Ovary (tissue), 9 donors: ENCODE results near the gene SCUBE3. TPM values are rescaled to one million over a fixed set of nuclear protein-coding genes. Genes with fewer than 3 reads are reported as not detected.

ENCODE experiments used
- DNase-seq, 5 donors: peaks; one replicate each; pipeline ENCODE4 v3.0.0-alpha.2; 2019 to 2020
- H3K27ac ChIP-seq, 2 donors: fragments of 200-600 bp; one replicate each; pipeline versions ENCODE4 v1.5.1 to v1.8.0; 2019 to 2022
- H3K27me3 ChIP-seq: fragments of 200-600 bp; one replicate; pipeline ENCODE4 v1.8.0; 2022
- H3K36me3 ChIP-seq: fragments of 200-600 bp; sonication (generic); one replicate; pipeline ENCODE4 v1.5.1; 2019
- H3K4me1 ChIP-seq: one replicate; pipeline ENCODE4 v1.8.1; 2013; ENCODE audit warnings: mild to moderate bottlenecking, moderate library complexity; ENCODE audit not compliant: insufficient read depth
- H3K4me3 ChIP-seq: fragments of 200-600 bp; sonication (generic); one replicate; pipeline ENCODE4 v1.5.1; 2017
- H3K9me3 ChIP-seq, 2 donors: fragments of 200-600 bp in 1 of 2; sonication (generic) in 1 of 2; one replicate each; pipeline versions ENCODE4 v1.5.1 to v1.8.1; 2013 to 2019; ENCODE audit warnings: mild to moderate bottlenecking in 1 of 2, moderate library complexity in 1 of 2
- CTCF ChIP-seq, 3 donors: fragments of 450-650 bp in 2 of 3; fragments of 200-600 bp in 1 of 3; IDR thresholded peaks; one replicate each; pipeline versions ENCODE4 v1.5.1 to v1.8.0; 2016 to 2022; ENCODE audit warnings: antibody characterized with exemption in 3 of 3, mild to moderate bottlenecking in 1 of 3
- EP300 ChIP-seq: sonication (generic); formaldehyde crosslinking; IDR thresholded peaks from one replicate; pipeline ENCODE4 v1.6.1; 2017; ENCODE audit warnings: antibody characterized with exemption
- POLR2A ChIP-seq: fragments of 450-650 bp; IDR thresholded peaks from one replicate; pipeline ENCODE4 v1.6.1; 2017; ENCODE audit warnings: antibody characterized with exemption, mild to moderate bottlenecking, moderate library complexity
- whole genome bisulfite sequencing, 3 donors: extraction: QIAGEN DNeasy Blood & Tissue Kit in 1 of 3; methylation state at CpG; one replicate each; pipeline versions ENCODE4 v1.1.5 to v1.1.7; 2013 to 2017; 5-methylcytosine and 5-hydroxymethylcytosine counted together
- intact Hi-C, 4 donors: fragments of 100-400 bp; cut with DNase I; formaldehyde crosslinking; loops; one replicate each; pipeline versions ENCODE4 v1.11.0 to v1.15.1; 2022 to 2023
- polyA plus RNA-seq, 2 donors: library from polyadenylated mRNA; stranded (reverse); fragments of 200-250 nt in 1 of 2; fragments of 350-450 nt in 1 of 2; fragmentation: Illumina TruSeq in 1 of 2; extraction: RNeasy Lipid Tissue Mini Kit (QIAGEN cat#74804) in 1 of 2; gene quantifications; one replicate each; pipeline ENCODE4 v1.2.3, GENCODE V29; 2013 to 2014
- total RNA-seq, 7 donors: library from RNA; depleted of rRNA in 2 of 7; stranded (reverse); fragments of >200 nt in 2 of 7; fragmentation: NEBNext Ultra II Directional in 3 of 7; extraction: Animal tissue kit (Norgen Biotek cat#: 25700) in 3 of 7; gene quantifications; one replicate each; pipeline versions ENCODE4 v1.1.0 to v1.2.4, GENCODE V29; 2016 to 2023
- donor health status: DM: no; HTN: no; CAD: no; lungs with moderate emphysema.
- donor health status: DM: no; HTN: no; CAD: no.
- donor health status: Bipolar disorder and iron deficiency.
- donor health status: DM: yes; HTN: yes; CAD: no.
- donor health status: DM: no; HTN: no; CAD: no.
- donor health status: DM: yes; HTN: yes; CAD: no.

The SCUBE3 gene
- total and polyA plus RNA-seq, 9 donors = 0.08 to 3.1 (median 0.18) TPM; not detected in 1

- intact Hi-C loops = no loop called here
- no peaks in the 10 kb centered on the region for H3K27me3 ChIP-seq
- no peak for DNase-seq
- TF ChIP-seq CTCF (IDR thresholded peaks at IDR 0.05) (no peak), EP300 (no peak), POLR2A (no peak)
- H3K27ac ChIP-seq = no peak overlapping the region
- H3K9me3 ChIP-seq = no peaks in the 10 kb centered on the region
- WGBS, 3 donors = 79 to 87% (median 82%) methylated on average over 5 of the region's 5 CpGs
- H3K4me1 ChIP-seq = no peaks in the 10 kb centered on the region
- no peaks in the 10 kb centered on the region for H3K36me3 ChIP-seq
- no peak overlapping the region for H3K4me3 ChIP-seq
Observed at GRCh38 chr6:35194390-35194789, 19.4 kb upstream of the SCUBE3 start.

DNA sequence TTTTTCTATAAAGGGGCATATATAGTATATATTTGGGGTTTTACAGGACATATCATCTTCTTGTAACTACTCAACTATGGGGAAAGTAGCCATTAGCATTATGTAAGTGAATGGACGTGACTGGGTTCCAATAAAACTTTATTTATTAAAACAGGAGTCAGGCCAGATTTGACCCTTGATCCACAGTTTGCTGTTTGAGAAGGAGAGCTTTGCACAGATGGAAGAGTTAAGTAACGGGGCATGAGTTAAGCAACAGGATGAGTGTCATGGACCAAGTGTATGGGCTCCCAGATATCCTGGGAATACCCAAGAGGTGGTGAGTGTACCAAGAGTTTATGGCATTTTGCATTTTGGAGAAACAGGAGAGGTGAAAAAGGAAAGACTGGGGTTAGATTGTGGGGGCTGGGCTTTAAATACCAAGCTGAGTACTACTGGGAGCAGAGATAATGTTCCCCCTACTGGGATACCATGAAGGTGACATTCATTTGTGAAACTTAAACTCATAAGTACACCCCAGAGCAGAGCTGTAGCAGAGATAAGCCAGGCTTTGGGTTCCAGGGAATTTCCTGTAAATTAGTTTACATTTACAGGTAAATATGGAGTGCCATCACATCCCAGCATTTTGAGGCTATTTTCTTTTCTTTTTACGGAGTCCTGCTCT lies 18.5 kb upstream of the SCUBE3 start:
- Histone ChIP-seq H3K4me1 (no peaks in the 10 kb centered on the region), H3K27ac (no peak overlapping the region), H3K36me3 (no peaks in the 10 kb centered on the region), H3K27me3 (no peaks in the 10 kb centered on the region), H3K4me3 (no peak overlapping the region), H3K9me3 (no peaks in the 10 kb centered on the region)
- TF ChIP-seq EP300 (no peak), CTCF (IDR thresholded peaks at IDR 0.05) (no peak), POLR2A (no peak)
- intact Hi-C loops = no loop called here
- DNase-seq = no peak
- 86 to 92% (median 91%) methylated on average over 3 of the region's 3 CpGs for WGBS, 3 donors

GRCh38 chr6:35197196-35197595 lies 16.6 kb upstream of the SCUBE3 start:
- Histone ChIP-seq H3K36me3 (no peaks in the 10 kb centered on the region), H3K4me1 (no peaks in the 10 kb centered on the region), H3K27ac (no peak overlapping the region), H3K4me3 (no peak overlapping the region), H3K27me3 (no peaks in the 10 kb centered on the region), H3K9me3 (no peaks in the 10 kb centered on the region)
- TF ChIP-seq POLR2A (no peak), CTCF (IDR thresholded peaks at IDR 0.05) (no peak), EP300 (no peak)
- WGBS, 3 donors = 68 to 72% (median 69%) methylated on average over 5 of the region's 5 CpGs
- no peak for DNase-seq
- intact Hi-C loops = no loop called here

DNA sequence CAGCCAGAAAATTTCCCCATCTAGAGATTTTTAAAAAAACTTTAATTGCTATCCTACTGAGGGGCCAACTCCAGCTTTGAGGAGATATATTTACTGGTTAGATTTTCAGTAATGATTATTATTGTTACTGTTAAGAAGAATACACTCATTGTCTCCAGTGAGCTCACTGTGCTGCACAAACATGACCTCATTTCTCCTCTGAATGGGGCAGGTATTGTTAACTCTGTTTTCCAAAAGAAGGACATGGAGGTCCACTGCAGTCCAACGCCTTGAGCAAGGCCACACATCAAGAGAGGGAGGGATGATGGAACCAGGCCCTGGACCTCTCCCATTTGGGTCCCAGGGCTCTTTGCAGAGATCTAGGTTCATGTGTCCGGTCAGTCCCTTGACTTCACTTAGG lies 13.9 kb upstream of the SCUBE3 start:
- Histone ChIP-seq H3K4me3 (no peak overlapping the region), H3K4me1 (no peaks in the 10 kb centered on the region), H3K9me3 (no peaks in the 10 kb centered on the region), H3K27ac (no peak overlapping the region), H3K36me3 (no peaks in the 10 kb centered on the region), H3K27me3 (no peaks in the 10 kb centered on the region)
- TF ChIP-seq POLR2A = no peak
- no peak for TF ChIP-seq CTCF (IDR thresholded peaks at IDR 0.05)
- TF ChIP-seq EP300 = no peak
- 86 to 92% (median 86%) methylated on average over 2 of the region's 2 CpGs for WGBS, 3 donors
- no peak for DNase-seq
- intact Hi-C loops = loop anchor here in 2 of 4 donors (10.0 kb wide), 2 partner anchors 55 to 215 kb away; partner anchors contain the start of gene TCP11 (in 1 of the 2)
